HTERT RPE-1 (cell line): ENCODE results near the gene NRXN3.
"Not testable (repeated sequence)": the region's sequence is repeated elsewhere in the genome, so short reads cannot be mapped to it uniquely, and the experiment has no call there.

Source experiments
- in situ Hi-C: fragments of 300-500 bp; cut with MboI; formaldehyde crosslinking; loops from 4 replicates; pipeline ENCODE4 v1.14.3; 2020; ENCODE audit warnings: low sequenced_read_pairs

NRXN3 gene

DNA sequence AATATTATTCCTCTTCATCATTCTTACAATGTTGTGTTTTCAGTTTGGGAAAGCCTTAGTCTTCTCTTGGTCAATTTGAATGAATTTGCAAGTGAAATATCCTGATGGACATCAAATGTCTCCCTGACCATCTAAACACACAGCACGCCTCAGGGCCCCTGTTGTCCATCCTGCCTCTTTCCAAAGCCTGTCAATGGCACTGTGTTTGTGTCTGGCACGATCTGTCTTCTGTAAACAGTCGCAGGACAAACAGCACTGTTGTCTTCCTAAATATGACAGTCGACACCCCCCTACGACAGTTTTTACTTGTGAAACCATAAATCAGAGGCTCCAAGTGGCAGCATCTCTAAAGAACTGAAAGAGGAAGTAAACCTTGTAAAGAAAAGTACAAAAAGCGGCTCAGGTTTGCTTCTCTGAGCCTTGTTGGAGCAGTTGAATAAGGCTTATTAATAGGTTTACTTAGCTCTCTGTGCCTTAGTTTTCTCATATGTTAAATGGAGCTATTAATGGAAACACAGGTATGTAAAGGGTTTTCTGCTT, 285.8 kb downstream of the NRXN3 start:
- in situ Hi-C loops: no loop called here

DNA sequence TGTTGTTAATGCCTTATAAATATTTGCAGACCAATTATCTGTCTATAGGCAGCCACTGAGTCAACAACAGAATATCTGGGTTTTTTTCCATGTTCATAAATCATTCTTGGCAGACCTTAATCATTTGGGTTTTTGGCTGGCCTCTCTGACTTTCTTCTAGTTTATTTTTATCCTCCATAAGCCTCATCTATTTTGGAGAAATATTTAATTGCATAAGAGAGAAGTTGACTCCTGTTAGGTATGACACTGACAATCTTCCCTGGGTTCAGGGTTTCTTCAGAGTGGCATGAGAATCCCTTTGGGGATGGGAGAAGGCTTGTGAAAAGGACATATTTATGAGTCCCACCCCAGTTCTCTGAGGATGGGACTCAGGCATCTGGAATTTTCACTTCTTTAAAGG, 299.8 kb downstream of the NRXN3 start:
- in situ Hi-C loops: no loop called here

DNA sequence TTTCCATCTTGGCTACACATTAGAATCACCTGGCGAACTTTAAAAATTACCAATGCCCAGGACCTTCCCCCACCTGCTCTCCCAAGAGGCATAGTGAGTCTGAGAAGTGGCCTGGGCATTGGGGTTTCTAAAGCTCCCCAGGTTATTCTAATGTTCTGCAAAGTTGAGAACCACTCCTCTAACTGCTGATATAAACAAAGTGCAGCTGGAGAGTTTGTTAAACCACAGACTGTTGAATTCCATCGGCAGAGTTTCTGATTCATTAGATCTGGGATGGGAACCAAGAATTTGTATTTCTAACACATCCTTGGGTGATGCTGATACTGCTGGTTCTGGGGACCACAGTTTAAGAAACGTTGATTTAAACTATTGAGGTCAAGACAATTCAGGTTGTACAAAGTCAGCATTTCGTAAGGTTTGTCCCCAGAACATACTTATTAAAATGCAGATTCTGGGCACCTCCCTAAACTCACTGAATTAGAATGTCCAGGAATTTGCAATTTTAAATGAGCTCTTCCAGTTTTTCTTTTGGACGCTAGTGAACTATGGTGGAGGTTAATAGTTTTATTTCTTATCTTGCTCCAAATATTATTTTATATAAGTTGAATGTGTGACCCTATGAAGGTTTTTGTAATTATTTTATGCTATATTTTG, 309.1 kb downstream of the NRXN3 start:
- in situ Hi-C loops: no loop called here

DNA sequence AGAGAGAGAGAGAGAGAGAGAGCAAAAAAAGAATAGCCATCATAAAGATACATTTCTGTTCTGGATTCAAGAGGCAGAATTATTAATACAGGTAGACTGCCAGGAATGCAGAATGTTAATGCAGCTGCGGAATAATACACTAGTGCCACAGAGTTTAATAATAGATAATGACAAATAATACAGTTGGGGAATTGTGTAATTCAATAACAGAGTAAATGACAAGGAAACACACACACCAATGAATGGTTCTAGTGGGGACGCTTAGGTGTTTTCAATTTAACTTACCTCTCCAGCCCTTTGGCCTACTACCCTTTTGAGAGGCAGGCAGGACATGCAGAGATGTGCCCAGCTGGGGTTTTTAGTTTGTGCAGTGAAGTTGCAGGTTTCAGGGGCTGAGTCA, 313.9 kb downstream of the NRXN3 start:
- in situ Hi-C loops: no loop called here

GRCh38 chr14:78486081-78486480, 315.9 kb downstream of the NRXN3 start:
- in situ Hi-C loops: no loop called here

GRCh38 chr14:78486621-78487020, 316.4 kb downstream of the NRXN3 start:
- in situ Hi-C loops: no loop called here

- in situ Hi-C loops: not testable (repeated sequence)
Observed at GRCh38 chr14:78487573-78487972, 317.4 kb downstream of the NRXN3 start.

- in situ Hi-C loops: no loop called here
Observed at GRCh38 chr14:78488938-78489337, 318.8 kb downstream of the NRXN3 start.

DNA sequence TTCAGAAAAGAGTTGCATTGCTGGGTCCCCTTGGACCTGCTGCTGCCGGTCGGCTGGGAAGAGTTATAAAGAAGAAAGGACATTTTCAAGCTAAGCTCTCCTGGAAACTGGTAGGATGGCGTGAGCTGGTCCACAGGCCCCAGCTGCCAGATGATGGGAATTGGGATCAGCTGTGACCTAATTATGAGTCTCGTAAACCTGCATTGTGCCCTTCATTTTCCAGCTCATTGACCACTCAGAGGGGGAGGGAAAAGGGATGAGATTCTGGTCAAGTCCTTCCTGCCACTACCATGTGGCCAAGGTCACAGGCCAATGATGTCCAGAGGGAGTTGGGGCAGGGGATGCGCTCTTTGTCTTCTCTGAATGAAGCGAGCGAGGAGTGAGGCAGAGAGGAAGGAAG, 320.9 kb downstream of the NRXN3 start:
- in situ Hi-C loops: no loop called here

DNA sequence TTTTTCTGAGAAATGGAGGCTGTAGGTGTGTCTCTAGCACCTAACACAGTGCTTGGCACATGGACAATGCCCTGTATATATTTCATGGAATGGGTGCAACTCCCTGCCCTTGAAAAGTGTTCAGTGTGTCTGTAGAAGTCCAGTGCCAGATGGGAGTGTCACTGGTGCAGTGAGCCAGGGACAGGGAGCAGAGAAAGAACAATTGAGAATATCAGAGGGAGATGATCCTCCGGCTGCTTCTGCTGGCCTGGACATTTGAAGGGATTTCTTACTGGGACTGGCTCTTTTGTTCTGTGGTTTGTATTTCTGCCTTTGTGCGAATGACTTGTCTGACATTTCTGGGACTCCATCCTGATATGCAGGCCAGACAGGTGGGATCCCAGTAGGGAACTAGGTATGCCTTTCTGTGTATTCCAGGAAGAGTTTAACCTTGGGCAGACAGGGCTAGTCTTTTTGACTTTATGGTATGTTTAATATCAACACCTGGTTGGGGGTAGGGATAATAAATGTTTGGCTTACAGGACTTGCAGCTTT, 328.0 kb downstream of the NRXN3 start:
- in situ Hi-C loops: no loop called here

DNA sequence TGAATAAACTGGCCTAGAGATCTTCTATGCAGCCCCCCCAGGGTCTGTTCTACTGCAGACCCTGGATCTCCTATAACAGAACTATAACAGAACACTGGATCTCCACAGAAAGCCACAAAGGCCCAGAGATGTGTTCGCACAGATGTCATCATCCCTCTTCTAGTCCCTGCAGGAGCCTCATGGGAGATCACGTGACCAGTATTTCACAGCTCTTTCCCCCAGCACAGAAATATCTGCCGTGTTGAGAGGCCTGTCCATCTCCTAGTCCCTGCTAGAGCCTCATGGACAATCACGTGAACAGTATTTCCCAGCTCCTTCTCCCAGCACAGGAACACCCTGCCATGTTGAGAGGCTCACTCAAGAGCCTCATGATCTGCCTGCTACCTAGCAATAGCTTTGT, 331.7 kb downstream of the NRXN3 start:
- in situ Hi-C loops: no loop called here

DNA sequence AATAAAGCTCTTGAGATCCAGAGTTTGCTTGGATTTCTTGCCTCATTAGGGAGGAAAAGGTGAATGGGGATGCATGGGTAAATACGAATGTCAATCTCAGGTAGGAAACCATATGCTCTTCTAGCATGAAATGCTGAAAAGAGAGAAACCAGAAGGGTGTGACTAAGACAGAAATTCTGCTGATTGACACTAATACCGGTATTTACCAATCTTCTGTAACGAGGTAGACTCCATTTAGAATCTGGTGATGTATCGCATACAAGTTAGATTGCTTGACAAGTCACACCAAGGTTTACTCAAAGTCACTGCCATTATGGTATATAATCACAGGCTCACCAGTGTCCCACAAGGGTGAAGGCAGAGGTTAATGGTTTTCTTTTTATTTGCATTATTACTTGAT, 337.9 kb downstream of the NRXN3 start:
- in situ Hi-C loops: no loop called here

DNA sequence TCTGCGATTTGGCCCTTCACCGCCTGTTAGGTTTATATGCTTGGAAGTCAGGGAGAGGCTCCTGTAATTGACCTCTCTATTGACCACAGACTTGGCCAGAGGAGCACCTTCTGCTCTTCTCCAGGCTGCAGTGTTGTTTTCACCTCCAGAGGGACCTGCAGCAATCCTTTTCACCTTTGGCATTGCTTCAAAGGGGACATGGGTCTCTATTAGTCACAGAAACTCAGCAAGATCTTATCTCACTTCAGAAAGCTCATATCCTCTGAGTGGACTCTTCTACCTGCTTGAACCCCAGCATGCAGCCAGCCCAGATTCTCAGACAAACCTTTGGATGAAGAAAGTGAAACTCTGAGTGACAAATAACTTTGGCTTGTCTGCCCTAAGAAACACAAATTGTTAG, 339.3 kb downstream of the NRXN3 start:
- in situ Hi-C loops: no loop called here

DNA sequence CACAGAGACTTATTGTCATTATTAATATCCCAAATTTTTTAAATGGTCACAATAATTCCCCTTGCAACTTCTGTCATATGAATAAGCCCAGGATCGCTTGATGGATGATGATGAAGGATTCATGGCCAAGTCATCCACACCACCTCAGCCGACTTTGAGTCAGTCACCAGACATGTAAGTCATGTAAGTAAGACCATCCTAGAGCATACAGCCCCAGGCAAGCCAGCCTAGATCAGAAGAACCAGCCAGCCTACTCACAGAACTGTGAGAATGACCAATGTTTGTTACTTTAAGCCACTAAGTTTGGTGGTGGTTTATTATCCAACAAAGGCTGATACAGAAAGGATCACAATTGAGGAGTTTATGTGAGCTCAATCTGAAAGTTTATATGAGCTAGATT, 341.8 kb downstream of the NRXN3 start:
- in situ Hi-C loops: no loop called here

- in situ Hi-C loops: no loop called here
Observed at GRCh38 chr14:78519863-78520262, 349.7 kb downstream of the NRXN3 start.

DNA sequence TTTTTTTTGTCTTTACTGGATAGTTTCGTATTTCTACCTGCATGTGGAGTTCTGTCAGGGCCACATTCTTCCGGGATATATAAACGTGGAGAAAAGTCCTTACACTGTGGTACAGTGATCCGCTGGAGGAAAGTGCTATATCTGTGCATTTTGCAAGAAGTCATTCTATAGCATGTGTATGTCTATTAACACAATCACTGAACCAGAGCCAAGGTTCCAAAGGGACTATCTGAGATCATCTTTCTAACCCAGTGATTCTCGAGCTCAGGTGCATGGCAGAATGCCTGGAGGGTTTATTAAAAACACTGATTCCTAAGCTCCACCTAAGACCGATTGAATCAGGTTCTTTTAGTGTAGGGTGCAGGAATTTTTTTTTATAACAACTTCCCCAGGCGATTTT, 354.0 kb downstream of the NRXN3 start:
- in situ Hi-C loops: no loop called here

DNA sequence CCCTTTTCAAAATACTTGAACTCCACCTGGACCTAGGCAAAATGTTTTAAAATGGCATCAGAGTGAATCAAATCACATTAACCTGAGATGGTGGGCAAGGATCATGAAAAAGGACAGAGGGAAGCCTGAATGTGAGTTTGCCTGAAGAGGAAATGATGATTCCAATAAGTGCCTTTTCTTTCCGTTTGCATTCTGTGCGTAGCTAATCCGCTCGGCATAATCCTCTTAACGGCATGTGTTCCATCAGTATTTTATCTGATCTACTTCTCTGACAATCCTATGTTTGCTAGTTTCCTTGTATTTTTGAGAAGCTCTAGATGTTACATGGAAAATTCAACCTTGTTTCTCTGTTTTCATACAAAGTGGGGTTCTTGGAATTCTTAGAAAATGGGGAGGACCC, 354.6 kb downstream of the NRXN3 start:
- in situ Hi-C loops: no loop called here

- in situ Hi-C loops: no loop called here
Observed at GRCh38 chr14:78530078-78530477, 359.9 kb downstream of the NRXN3 start.

DNA sequence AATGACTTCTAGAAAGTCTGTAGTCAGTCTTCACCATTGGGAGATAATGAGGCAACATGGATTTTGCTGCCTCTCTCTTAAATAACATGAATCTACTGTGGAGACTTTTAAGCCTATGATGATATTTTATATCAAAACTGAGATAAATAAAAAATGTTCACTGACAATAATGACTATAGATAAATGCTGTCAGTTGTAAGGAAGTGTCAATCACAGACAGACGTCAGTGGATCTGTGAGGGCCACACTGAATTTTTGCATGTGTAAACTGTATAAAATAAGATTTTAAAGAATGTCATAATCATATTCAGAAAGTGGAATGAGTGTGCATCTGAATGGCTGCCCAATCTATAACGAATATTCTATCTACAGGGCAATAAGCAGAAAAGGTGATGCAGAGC, 364.0 kb downstream of the NRXN3 start:
- in situ Hi-C loops: no loop called here

- in situ Hi-C loops: no loop called here
Observed at GRCh38 chr14:78535041-78535440, 364.9 kb downstream of the NRXN3 start.

- in situ Hi-C loops: not testable (repeated sequence)
Observed at GRCh38 chr14:78541788-78542187, 371.6 kb downstream of the NRXN3 start.

DNA sequence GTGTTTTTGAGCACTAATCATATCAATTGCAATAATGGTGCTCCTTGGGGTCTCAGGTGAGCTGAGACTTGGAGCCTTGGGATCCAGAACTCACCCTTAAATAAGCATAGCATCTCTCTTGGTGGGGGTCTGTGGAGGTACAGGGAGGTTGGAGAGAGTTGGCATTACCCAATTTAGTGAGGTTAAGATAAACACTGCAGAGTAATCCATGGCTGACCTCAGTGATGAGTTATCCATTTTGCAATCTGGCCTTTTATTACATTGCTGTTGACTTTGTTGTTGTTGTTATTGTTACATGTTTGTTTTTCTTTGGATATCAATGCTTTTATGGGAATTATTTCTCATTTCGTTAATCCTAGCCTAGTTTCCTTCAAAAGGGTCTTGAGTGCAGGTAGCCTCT, 373.3 kb downstream of the NRXN3 start:
- in situ Hi-C loops: no loop called here

GRCh38 chr14:78561074-78561473, 390.9 kb downstream of the NRXN3 start:
- in situ Hi-C loops: no loop called here
